Calu3 (cell line): ENCODE measurements around the gene DCLK1. TPM values are rescaled to one million over a fixed set of nuclear protein-coding genes. Genes with fewer than 3 reads are reported as not detected.

Experiments
- BruUV-seq: library from RNA; stranded (reverse); fragments of 400-500 nt; replicated peaks from 2 replicates; lab custom pipeline; 2021; lab: Mats Ljungman, UMichigan
- CTCF ChIA-PET: fragments of 300-600 bp; sonication (Branson Sonifier 250); formaldehyde crosslinking; loops from one replicate; lab custom pipeline; 2022; ENCODE audit warnings: antibody characterized with exemption; lab: Charles Lee
- DNase-seq: peaks from one replicate; pipeline ENCODE4 v3.0.0; 2022
- H3K27ac Mint-ChIP-seq: one replicate; pipeline ENCODE4 v1.8.0; 2022; ENCODE audit warnings: mixed read lengths; ENCODE audit not compliant: unreplicated experiment
- H3K27me3 Mint-ChIP-seq: one replicate; pipeline ENCODE4 v1.8.0; 2022; ENCODE audit warnings: mixed read lengths; ENCODE audit not compliant: unreplicated experiment
- H3K36me3 Mint-ChIP-seq: one replicate; pipeline ENCODE4 v1.8.0; 2022; ENCODE audit warnings: mild to moderate bottlenecking, moderate library complexity, mixed read lengths; ENCODE audit not compliant: insufficient read depth, unreplicated experiment
- H3K4me1 Mint-ChIP-seq: one replicate; pipeline ENCODE4 v1.8.0; 2022; ENCODE audit warnings: mild to moderate bottlenecking, low read depth, mixed read lengths; ENCODE audit not compliant: unreplicated experiment
- H3K4me3 Mint-ChIP-seq: one replicate; pipeline ENCODE4 v1.8.0; 2022; ENCODE audit warnings: mild to moderate bottlenecking, low read depth, moderate library complexity, mixed read lengths; ENCODE audit not compliant: unreplicated experiment
- H3K9me3 Mint-ChIP-seq: one replicate; pipeline ENCODE4 v1.8.0; 2022; ENCODE audit warnings: low read depth, mixed read lengths; ENCODE audit not compliant: unreplicated experiment
- intact Hi-C: fragments of 100-400 bp; cut with micrococcal nuclease; formaldehyde crosslinking; loops from one replicate; pipeline ENCODE4 v1.10.0; 2022; ENCODE audit not compliant: unreplicated experiment
- total RNA-seq: library from RNA; stranded (reverse); gene quantifications from 2 replicates; pipeline ENCODE4 v1.2.3, GENCODE V29; 2022
- TF ChIP-seq, protein P1 (sequence below): fragments of 200-600 bp; IDR thresholded peaks from one replicate; pipeline ENCODE4 v1.8.0; 2022; ENCODE audit warnings: antibody characterized with exemption; ENCODE audit not compliant: unreplicated experiment

Gene DCLK1
- total RNA-seq, 1 experiment from 2014 or later = not detected

DNA sequence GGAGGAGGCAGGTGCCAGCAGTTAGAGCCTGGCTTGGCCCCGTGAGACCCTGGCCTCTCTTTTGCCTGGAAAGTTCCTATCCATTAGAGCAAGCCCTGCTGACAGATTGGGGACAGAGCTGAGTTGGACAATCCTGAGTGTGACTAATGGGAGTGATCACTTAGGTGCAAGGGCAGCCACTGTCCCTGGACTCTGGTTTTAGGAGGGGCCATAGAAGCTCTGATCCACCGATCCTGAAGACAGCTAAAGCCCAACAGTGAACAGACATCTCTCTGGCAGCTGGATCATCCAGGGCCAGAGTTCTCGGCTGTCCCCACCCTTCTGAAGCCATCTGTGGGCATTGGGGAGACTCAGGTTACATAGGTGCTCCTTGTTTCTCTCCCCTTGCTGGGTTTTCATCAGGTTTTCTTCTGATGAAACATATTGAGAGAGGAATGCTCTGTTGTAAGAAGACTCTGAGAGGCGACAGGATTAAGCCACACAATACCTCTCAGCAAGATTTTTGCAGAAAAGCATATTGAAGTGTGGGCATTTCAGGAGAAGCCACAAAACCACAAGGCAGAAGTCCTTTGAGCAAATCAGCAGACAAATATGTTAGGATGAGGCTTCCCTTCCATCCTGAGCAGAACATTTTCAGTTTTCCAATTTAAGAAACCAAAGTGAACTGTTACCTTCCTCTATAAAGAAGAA, 366.7 kb downstream of the DCLK1 start:
- TF ChIP-seq, protein P1, sequence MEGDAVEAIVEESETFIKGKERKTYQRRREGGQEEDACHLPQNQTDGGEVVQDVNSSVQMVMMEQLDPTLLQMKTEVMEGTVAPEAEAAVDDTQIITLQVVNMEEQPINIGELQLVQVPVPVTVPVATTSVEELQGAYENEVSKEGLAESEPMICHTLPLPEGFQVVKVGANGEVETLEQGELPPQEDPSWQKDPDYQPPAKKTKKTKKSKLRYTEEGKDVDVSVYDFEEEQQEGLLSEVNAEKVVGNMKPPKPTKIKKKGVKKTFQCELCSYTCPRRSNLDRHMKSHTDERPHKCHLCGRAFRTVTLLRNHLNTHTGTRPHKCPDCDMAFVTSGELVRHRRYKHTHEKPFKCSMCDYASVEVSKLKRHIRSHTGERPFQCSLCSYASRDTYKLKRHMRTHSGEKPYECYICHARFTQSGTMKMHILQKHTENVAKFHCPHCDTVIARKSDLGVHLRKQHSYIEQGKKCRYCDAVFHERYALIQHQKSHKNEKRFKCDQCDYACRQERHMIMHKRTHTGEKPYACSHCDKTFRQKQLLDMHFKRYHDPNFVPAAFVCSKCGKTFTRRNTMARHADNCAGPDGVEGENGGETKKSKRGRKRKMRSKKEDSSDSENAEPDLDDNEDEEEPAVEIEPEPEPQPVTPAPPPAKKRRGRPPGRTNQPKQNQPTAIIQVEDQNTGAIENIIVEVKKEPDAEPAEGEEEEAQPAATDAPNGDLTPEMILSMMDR = no peak
- DNase-seq = no peak
- Mint-ChIP-seq H3K4me3 (no peak overlapping the region), H3K27ac (no peak overlapping the region), H3K9me3 (no peaks in the 10 kb centered on the region), H3K4me1 (no peaks in the 10 kb centered on the region), H3K36me3 (no peaks in the 10 kb centered on the region), H3K27me3 (peaks cover 31% of the 10 kb centered on the region)
- intact Hi-C loops = no loop called here
- no TSS peak for BruUV-seq
- CTCF ChIA-PET = interaction anchor here (0.6 kb wide), 2 partner anchors 25 to 1293 kb away, joined by 3 read pairs; no protein-coding TSS in a partner anchor

DNA sequence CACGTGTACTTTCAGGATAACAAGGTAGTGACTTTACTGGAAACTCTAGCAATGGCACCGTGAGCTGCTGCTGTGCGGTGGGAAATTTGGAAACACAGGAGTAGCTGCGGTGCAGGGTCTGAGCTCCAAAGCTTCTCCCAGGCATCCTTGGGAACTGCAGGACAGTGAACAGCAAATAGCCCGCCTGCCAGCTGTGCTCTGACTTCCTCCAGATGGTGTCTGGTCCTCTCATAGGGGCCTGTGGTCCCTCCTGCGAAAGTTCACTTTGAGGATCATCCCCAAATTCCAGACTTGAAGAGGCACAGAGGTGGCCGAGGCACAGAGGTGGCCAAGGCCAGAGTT, 367.4 kb downstream of the DCLK1 start:
- H3K9me3 Mint-ChIP-seq = no peaks in the 10 kb centered on the region
- TF ChIP-seq, protein P1 = no peak
- no peaks in the 10 kb centered on the region for H3K4me1 Mint-ChIP-seq
- H3K27me3 Mint-ChIP-seq = peaks cover 38% of the 10 kb centered on the region
- H3K27ac Mint-ChIP-seq = no peak overlapping the region
- CTCF ChIA-PET = interaction anchor here (0.6 kb wide), 1 partner anchor 1293 kb away, joined by 3 read pairs; no protein-coding TSS in a partner anchor
- no peaks in the 10 kb centered on the region for H3K36me3 Mint-ChIP-seq
- no peak overlapping the region for H3K4me3 Mint-ChIP-seq
- no peak for DNase-seq
- BruUV-seq = no TSS peak
- intact Hi-C loops = no loop called here

DNA sequence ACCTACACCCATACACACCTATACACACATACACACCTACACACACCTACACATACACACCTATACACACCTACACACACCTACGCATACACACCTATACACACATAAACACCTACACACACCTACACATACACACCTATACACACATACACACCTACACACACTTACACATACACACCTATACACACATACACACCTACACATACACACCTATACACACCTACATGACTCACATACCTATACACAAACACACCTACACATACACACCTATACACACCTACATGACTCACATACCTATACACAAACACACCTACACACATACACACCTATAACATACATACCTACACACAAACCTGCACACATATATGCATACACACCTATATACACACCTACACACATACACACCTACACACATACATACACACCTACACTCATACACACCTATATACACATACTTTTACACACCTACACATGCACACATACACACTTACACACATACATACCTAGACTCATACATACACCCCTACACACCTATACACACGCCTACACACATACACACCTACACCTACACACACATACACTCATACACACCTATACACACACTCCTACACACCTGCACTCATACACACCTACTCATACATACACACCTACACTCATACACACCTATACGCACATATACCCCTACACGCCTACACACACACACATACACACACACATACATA, 368.0 kb downstream of the DCLK1 start:
- no peak overlapping the region for H3K27ac Mint-ChIP-seq
- no peaks in the 10 kb centered on the region for H3K9me3 Mint-ChIP-seq
- no peak for DNase-seq
- H3K36me3 Mint-ChIP-seq = no peaks in the 10 kb centered on the region
- TF ChIP-seq, protein P1 = no peak
- H3K4me3 Mint-ChIP-seq = no peak overlapping the region
- intact Hi-C loops = no loop called here
- no TSS peak for BruUV-seq
- CTCF ChIA-PET = no interaction called here
- H3K27me3 Mint-ChIP-seq = peaks cover 40% of the 10 kb centered on the region
- H3K4me1 Mint-ChIP-seq = no peaks in the 10 kb centered on the region

DNA sequence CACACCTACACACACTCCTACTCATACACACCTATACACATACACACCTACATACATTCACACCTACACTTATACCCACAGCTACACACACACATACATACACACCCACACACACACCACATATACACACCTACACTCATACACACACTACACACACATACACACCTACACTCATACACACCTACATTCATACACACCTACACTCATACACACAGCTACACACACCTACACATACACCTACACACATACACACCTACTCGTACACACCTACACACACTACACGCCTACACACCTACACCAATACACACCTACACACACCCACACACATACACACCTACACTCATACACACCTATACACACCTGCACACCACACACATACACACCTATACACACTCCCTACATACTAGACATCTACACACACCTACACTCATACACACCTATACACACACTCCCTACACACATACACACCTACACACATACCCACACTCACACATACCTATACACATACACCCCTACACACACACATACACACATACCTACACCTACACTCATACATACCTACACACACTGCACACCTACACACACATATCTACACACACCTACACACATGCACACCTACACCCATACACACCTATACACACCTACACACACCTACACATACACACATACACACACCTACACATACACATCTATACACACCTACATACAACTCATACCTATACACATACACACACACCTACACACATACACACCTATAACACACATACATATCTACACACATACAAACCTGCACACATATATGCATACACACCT, 369.5 kb downstream of the DCLK1 start:
- H3K4me1 Mint-ChIP-seq = no peaks in the 10 kb centered on the region
- H3K27ac Mint-ChIP-seq = no peak overlapping the region
- H3K9me3 Mint-ChIP-seq = no peaks in the 10 kb centered on the region
- BruUV-seq = no TSS peak
- DNase-seq = no peak
- TF ChIP-seq, protein P1 = no peak
- no peaks in the 10 kb centered on the region for H3K36me3 Mint-ChIP-seq
- intact Hi-C loops = no loop called here
- H3K4me3 Mint-ChIP-seq = no peak overlapping the region
- CTCF ChIA-PET = no interaction called here
- H3K27me3 Mint-ChIP-seq = peaks cover 42% of the 10 kb centered on the region
